Measurements from ENCODE around the gene KCNH8.
"Not testable (repeated sequence)": the region's sequence is repeated elsewhere in the genome, so short reads cannot be mapped to it uniquely, and the experiment has no call there.

The KCNH8 gene

DNA sequence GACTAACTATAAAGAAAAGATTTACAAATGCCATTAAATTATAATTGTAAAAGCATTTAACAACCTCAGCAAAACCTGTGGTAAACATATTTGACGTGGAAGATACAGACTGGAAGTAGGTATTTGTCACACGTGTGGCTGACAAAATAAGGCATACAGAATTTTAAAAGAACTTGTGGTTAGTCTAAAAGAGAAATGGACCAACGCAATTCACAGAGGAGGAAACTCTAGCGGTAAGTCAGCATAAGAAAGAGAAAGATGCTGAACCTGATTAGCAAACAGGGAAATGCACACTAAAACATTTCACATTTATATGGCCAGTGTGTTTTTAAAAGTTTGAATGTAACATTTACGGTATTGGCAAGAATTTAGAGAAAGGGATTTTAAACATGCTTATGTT, 35.3 kb downstream of the KCNH8 start:
- DNase-seq = no peak

DNA sequence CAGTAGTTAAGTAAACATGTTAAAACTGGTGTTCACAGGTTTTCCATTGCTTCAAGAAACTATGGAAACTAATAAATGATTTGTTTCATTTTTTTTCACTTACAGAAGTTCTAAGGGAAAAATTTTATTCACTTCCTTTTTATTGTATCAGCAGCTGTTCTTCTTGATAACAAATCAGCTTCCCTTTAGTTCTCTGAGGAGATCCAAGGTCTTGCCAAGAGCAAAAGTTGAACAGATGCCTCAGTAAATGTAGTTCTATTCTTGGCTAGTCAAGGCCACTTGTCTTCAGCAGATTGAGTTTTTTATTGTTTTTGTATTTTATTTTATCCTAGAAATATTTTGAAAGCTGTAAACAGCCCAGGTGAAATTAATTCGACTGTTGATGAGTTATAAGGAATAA, 41.8 kb downstream of the KCNH8 start:
- DNase-seq = no peak

- no peak for DNase-seq
These were observed 42.3 kb downstream of the KCNH8 start for GRCh38 chr3:19190602-19191001.

DNA sequence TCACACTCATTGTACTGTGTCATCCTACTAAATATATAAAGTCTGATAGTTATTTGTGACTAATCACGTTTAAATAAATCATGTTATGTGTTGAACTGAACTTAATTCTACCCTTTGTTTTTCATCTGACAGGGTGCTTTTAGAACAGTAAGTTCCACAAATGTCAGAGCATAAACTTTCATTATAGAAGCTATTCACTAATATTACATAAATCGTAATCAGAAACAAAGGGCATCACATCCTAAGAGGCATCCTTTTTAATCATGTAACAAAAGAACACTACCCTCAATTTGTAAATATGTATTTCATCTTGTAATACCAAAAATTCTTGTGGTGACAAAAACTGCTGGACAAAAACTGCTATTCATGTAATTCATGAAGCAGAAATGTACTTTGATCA, 50.8 kb downstream of the KCNH8 start:
- no peak for DNase-seq

- peak; percentile 21 for DNase-seq
These were observed 54.0 kb downstream of the KCNH8 start for GRCh38 chr3:19202303-19202702.

DNA sequence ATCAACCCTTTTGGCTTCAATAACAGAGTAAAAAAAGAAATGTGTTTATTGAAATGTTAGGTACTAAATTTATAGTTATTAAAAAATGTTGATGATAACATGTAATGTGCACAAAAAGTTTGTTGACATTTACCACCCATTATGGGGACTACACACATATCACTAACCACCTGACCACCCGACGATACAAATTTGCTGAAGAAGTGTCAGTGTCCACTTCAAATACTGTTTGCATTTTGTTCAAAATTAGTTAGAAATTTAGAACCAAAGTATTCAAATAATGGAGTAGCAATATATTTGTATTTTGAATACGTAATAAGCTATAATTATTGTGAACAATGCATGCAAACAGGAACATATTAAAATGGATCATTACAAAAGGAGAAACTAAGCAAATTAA, 54.4 kb downstream of the KCNH8 start:
- no peak for DNase-seq

- DNase-seq = no peak
These were observed 58.2 kb downstream of the KCNH8 start for GRCh38 chr3:19206540-19206939.

GRCh38 chr3:19213603-19214220, 65.4 kb downstream of the KCNH8 start:
- DNase-seq = no peak

DNA sequence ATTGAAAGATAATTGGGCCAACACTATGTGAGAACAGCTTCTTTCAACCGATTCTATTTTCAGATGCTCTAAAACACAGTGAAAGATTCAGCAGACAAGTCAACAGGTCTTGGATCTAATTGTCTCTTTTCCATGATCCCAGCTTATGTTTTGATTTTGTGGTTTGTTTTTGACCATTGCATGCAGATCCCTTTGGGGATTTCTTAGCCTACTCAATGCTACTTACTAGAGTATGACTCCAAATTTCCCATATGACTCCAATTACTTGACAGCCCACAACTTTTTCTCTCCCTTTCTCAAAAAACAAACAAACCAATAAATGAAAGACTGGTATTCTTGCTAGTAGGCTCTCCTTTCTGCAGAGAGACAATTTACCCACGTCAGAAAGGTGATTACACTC, 67.1 kb downstream of the KCNH8 start:
- no peak for DNase-seq

- no peak for DNase-seq
These were observed 68.5 kb downstream of the KCNH8 start for GRCh38 chr3:19216669-19217337.

GRCh38 chr3:19220311-19220710, 72.0 kb downstream of the KCNH8 start:
- no peak for DNase-seq

DNA sequence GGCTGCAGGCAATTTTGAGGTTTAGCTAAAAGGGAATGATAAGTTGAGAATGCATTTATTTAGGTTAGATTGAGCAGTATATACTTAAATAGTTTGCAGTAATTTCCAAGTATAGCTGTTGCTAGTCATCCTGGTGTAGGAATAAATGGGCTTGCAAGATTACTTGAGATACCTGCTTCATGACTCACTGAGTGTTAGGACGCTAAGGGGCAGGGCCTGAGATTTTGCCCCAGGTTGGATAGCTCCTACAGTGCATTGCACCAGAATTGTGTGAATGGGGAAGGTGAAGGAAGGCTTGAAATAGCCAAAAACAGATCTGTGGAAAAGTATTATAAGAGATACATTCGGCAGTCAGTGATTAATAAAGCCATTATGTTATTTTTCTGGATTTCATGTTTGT, 72.8 kb downstream of the KCNH8 start:
- no peak for DNase-seq

GRCh38 chr3:19226479-19226878, 78.2 kb downstream of the KCNH8 start:
- no peak for DNase-seq

DNA sequence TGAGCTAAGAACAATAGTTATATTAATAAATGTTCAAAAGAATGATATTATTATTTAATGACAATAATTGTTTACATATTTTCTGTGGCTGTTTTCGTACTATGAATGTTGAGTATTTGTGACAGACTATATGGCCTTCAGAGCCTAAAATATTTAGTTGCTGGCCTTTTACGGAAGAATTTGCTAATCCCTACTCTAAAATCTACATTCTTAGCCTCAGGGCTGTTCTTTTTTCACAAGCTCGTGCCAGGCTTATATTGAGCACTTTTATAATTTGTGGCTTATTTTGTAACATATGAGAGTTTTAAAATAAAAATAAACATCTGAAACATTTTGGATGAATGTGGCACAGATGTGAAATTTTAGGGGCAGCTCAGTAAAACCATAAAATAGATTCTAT, 79.9 kb downstream of the KCNH8 start:
- DNase-seq = no peak

GRCh38 chr3:19229086-19229485, 80.8 kb downstream of the KCNH8 start:
- DNase-seq = no peak

- DNase-seq = not testable (repeated sequence)
These were observed 81.6 kb downstream of the KCNH8 start for GRCh38 chr3:19229881-19230280.

- no peak for DNase-seq
These were observed 83.6 kb downstream of the KCNH8 start for GRCh38 chr3:19231792-19232461.

DNA sequence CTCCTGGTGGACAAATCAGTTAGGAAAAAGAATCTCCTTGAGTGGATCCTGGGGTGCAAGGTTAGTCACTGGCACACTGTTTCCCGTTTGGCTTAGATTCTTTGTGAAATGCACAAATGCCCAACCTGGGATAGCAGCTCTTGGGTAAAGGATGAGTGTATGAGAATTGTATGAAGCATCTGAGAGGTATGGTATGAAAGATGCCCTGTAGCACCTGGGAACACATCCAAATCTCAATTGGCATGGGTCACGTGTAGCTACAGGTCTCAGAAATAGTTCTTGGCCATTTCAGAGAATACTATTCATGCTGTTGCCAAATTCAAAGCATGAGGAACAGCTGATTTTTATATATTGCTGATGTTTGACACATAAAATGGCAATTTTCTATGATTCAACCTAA, 84.3 kb downstream of the KCNH8 start:
- no peak for DNase-seq

DNA sequence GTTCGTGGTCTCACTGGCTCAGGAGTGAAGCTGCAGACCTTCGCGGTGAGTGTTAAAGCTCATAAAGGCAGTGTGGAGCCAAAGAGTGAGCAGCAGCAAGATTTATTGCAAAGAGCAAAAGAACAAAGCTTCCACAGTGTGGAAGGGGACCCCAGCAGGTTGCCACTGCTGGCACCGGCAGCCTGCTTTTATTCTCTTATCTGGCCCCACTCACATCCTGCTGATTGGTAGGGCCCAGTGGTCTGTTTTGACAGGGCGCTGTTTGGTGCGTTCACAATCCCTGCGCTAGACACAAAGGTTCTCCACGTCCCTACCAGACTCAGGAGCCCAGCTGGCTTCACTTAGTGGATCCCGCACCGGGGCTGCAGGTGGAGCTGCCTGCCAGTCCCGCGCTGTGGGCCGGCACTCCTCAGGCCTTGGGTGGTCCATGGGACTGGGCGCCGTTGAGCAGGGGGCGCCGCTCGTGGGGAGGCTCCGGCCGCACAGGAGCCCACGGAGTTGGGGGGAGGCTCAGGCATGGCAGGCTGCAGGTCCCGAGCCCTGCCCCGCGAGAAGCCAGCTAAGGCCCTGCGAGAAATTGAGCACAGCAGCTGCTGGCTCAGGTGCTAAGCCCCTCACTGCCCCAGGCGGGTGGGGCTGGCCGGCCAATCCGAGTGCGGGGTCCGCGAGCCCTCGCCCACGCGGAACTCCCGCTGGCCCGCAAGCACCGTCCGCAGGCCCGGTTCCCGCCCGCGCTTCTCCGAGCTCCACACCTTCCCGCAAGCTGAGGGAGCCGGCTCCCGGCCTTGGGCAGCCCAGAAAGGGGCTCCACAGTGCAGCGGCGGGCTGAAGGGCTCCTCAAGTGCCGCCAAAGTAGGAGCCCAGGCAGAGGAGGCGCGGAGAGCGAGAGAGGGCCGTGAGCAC, 85.8 kb downstream of the KCNH8 start:
- not testable (repeated sequence) for DNase-seq

- DNase-seq = no peak
These were observed 99.8 kb downstream of the KCNH8 start for GRCh38 chr3:19248143-19248542.

DNA sequence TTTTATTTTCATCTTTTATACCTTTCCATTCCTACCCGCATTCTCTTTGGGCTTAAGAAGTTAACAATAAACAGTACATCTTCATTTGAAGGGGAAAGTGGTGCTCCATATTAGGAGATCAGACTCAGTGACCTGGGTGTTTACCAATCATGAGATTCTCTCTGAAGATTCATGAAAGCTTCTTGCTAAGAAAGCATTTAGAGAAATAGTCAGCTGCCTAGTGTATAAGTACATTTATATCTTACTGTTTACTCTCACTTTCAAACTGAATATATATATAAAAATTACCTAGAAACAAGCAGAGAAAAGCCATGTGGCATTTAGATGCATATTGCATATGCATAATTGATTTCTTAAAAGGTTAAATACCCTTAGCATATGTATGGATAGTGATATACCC, 100.5 kb downstream of the KCNH8 start:
- no peak for DNase-seq

DNA sequence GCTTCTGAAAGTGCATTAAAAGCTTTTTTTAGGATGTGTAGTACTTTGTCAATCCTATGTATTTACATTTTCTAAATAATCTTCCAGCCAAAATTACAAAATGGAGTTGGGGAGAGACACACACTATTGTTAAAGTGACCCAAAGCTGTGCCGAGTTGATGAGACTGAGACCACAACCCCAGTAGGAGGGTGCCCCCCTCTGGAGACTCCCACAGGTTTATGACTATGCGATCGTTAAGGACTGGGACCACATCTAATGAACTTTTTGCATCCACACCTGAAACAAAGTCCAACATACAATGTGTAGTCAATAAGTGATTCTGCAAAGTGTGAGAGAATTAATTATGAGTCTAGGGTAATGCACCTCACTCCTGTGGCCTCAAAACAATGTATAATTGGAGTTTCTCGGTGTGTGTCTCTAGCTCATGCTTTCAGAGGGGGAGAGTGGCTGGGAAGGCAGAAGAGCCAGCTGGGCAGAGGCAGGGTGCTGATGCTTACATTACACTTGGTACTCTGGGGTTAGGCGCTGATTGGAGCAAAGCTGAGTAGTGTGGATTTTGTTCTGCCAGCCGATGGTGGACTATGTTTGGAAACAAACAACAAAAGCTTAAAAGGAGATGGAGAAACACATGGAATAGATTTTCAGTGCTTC, 102.8 kb downstream of the KCNH8 start:
- no peak for DNase-seq

- no peak for DNase-seq
These were observed 105.9 kb downstream of the KCNH8 start for GRCh38 chr3:19254189-19254588.
